Brain pericyte (primary cell): Measurements from ENCODE around the gene OARD1.
"Not testable (repeated sequence)": the region's sequence is repeated elsewhere in the genome, so short reads cannot be mapped to it uniquely, and the experiment has no call there.

Source experiments
- DNase-seq: peaks from one replicate; pipeline ENCODE4 v3.0.0-alpha.2; 2012; ENCODE audit warnings: low read depth, low spot score

OARD1 gene

GRCh38 chr6:41071923-41072835, at the start of gene OARD1:
Gene OARD1 (minus strand): TSS chr6:41072356. CDS start chr6:41071634, 722 bp downstream.
- peak; percentile 100 for DNase-seq

GRCh38 chr6:41120058-41120457, 47.9 kb upstream of the OARD1 start:
- no peak for DNase-seq

- no peak for DNase-seq
Observed at GRCh38 chr6:41119508-41119907, 47.4 kb upstream of the OARD1 start.

- DNase-seq: not testable (repeated sequence)
Observed at GRCh38 chr6:41115027-41115426, 42.9 kb upstream of the OARD1 start.

- no peak for DNase-seq
Observed at GRCh38 chr6:41111017-41111416, 38.9 kb upstream of the OARD1 start.

GRCh38 chr6:41103847-41104246, 31.7 kb upstream of the OARD1 start:
- no peak for DNase-seq

GRCh38 chr6:41100871-41101287, 28.7 kb upstream of the OARD1 start:
- DNase-seq: no peak

- no peak for DNase-seq
Observed at GRCh38 chr6:41098366-41098765, 26.2 kb upstream of the OARD1 start.

GRCh38 chr6:41097467-41098090, 25.4 kb upstream of the OARD1 start:
- no peak for DNase-seq

GRCh38 chr6:41093729-41094128, 21.6 kb upstream of the OARD1 start:
- DNase-seq: no peak

- no peak for DNase-seq
Observed at GRCh38 chr6:41092421-41093140, 20.4 kb upstream of the OARD1 start.

- no peak for DNase-seq
Observed at GRCh38 chr6:41090841-41091761, 18.9 kb upstream of the OARD1 start.

- no peak for DNase-seq
Observed at GRCh38 chr6:41088451-41088850, 16.3 kb upstream of the OARD1 start.

- no peak for DNase-seq
Observed at GRCh38 chr6:41085182-41085581, 13.0 kb upstream of the OARD1 start.

- DNase-seq: no peak
Observed at GRCh38 chr6:41083072-41083471, 10.9 kb upstream of the OARD1 start.

- DNase-seq: no peak
Observed at GRCh38 chr6:41080621-41081020, 8.5 kb upstream of the OARD1 start.

GRCh38 chr6:41079080-41079479, 6.9 kb upstream of the OARD1 start:
- no peak for DNase-seq

GRCh38 chr6:41078101-41078500, 5.9 kb upstream of the OARD1 start:
- DNase-seq: no peak

GRCh38 chr6:41077536-41077935, 5.4 kb upstream of the OARD1 start:
- DNase-seq: no peak

- no peak for DNase-seq
Observed at GRCh38 chr6:41075651-41076626, 3.8 kb upstream of the OARD1 start.
